NCI-H1105 treated with DMSO at 0.1 percent for 48 hours (cell line): Measurements from ENCODE around the gene SLC13A5.
"Not testable (repeated sequence)": the region's sequence is repeated elsewhere in the genome, so short reads cannot be mapped to it uniquely, and the experiment has no call there.

Source experiments
- DNase-seq: peaks from one replicate; lab custom pipeline; 2025; lab: John Stamatoyannopoulos, UW

SLC13A5 gene

GRCh38 chr17:6683730-6684459 is 29.3 kb downstream of the SLC13A5 start:
- DNase-seq: no peak

- no peak for DNase-seq
Observed at GRCh38 chr17:6683081-6683684, 30.0 kb downstream of the SLC13A5 start.

GRCh38 chr17:6682339-6682738 is 30.8 kb downstream of the SLC13A5 start:
- DNase-seq: no peak

- DNase-seq: no peak
Observed at GRCh38 chr17:6681671-6682070, 31.5 kb downstream of the SLC13A5 start.

GRCh38 chr17:6681176-6681575 is 32.0 kb downstream of the SLC13A5 start:
- no peak for DNase-seq

- DNase-seq: no peak
Observed at GRCh38 chr17:6679241-6679640, 33.9 kb downstream of the SLC13A5 start.

GRCh38 chr17:6677946-6678345 is 35.2 kb downstream of the SLC13A5 start:
- no peak for DNase-seq

- DNase-seq: no peak
Observed at GRCh38 chr17:6677158-6677831, 35.9 kb downstream of the SLC13A5 start.

- no peak for DNase-seq
Observed at GRCh38 chr17:6676802-6677157, 36.4 kb downstream of the SLC13A5 start.

- no peak for DNase-seq
Observed at GRCh38 chr17:6675201-6675825, 37.9 kb downstream of the SLC13A5 start.

GRCh38 chr17:6674586-6674985 is 38.6 kb downstream of the SLC13A5 start:
- DNase-seq: no peak

- DNase-seq: no peak
Observed at GRCh38 chr17:6671431-6671830, 41.7 kb downstream of the SLC13A5 start.

GRCh38 chr17:6670999-6671398 is 42.2 kb downstream of the SLC13A5 start:
- DNase-seq: no peak

- no peak for DNase-seq
Observed at GRCh38 chr17:6670571-6670970, 42.6 kb downstream of the SLC13A5 start.

GRCh38 chr17:6669479-6670212 is 43.5 kb downstream of the SLC13A5 start:
- no peak for DNase-seq

GRCh38 chr17:6668727-6669425 is 44.3 kb downstream of the SLC13A5 start:
- no peak for DNase-seq

GRCh38 chr17:6668219-6668618 is 45.0 kb downstream of the SLC13A5 start:
- DNase-seq: no peak

- DNase-seq: no peak
Observed at GRCh38 chr17:6667516-6667915, 45.7 kb downstream of the SLC13A5 start.

- no peak for DNase-seq
Observed at GRCh38 chr17:6666557-6666956, 46.6 kb downstream of the SLC13A5 start.

GRCh38 chr17:6666077-6666521 is 47.1 kb downstream of the SLC13A5 start:
- DNase-seq: peak; percentile 70

- not testable (repeated sequence) for DNase-seq
Observed at GRCh38 chr17:6663200-6663599, 50.0 kb downstream of the SLC13A5 start.

GRCh38 chr17:6661464-6661848 is 51.7 kb downstream of the SLC13A5 start:
- no peak for DNase-seq
